K562 (cell line): ENCODE data around the gene UBE2R2. TPM values are rescaled to one million over a fixed set of nuclear protein-coding genes. Genes with fewer than 3 reads are reported as not detected.

Source experiments
- AFF4 ChIP-seq: sonication (generic); formaldehyde crosslinking; IDR thresholded peaks from 2 replicates; pipeline ENCODE4 v1.8.0; 2023; ENCODE audit warnings: mild to moderate bottlenecking, missing genetic modification reagents
- FOXJ2 ChIP-seq: fragments of 200-800 bp; sonication (Bioruptor generic); IDR thresholded peaks from 2 replicates; pipeline ENCODE4 v1.6.1; 2016; ENCODE audit warnings: missing genetic modification characterization, missing compliant biosample characterization
- PRPF4 ChIP-seq: fragments of 200-400 bp; formaldehyde crosslinking; IDR thresholded peaks from one replicate; pipeline ENCODE4 v1.6.1; 2017; ENCODE audit warnings: low read length, low read depth, mild to moderate bottlenecking; ENCODE audit not compliant: insufficient read depth, poor library complexity, severe bottlenecking
- RERE ChIP-seq: sonication (generic); formaldehyde crosslinking; IDR thresholded peaks from 2 replicates; pipeline ENCODE4 v1.8.0; 2023; ENCODE audit warnings: missing genetic modification reagents, mild to moderate bottlenecking, borderline replicate concordance
- SMC3 ChIP-seq: conservative IDR thresholded peaks from 2 replicates; pipeline ENCODE4 v1.6.1; 2011; ENCODE audit warnings: low read depth, low read length, improper control_type of control experiment; ENCODE audit not compliant: insufficient read depth
- ZBTB9 ChIP-seq: fragments of 450-650 bp; formaldehyde crosslinking; IDR thresholded peaks from 2 replicates; pipeline ENCODE4 v1.4.0; 2020; ENCODE audit warnings: mild to moderate bottlenecking, moderate library complexity
- ZFP91 ChIP-seq: sonication (generic); formaldehyde crosslinking; IDR thresholded peaks from 2 replicates; pipeline ENCODE4 v1.8.0; 2022; ENCODE audit warnings: mild to moderate bottlenecking, missing genetic modification reagents
- ZNF324 ChIP-seq: fragments of 250-450 bp; sonication (Bioruptor Pico); IDR thresholded peaks from 2 replicates; pipeline ENCODE4 v1.4.0; 2020; ENCODE audit warnings: mild to moderate bottlenecking
- polyA plus RNA-seq, 8 experiments: library from polyadenylated mRNA; depleted of rRNA in 4 of 8; stranded (reverse) in 5 of 8; unstranded in 3 of 8; fragments of >200 nt; fragmentation: Nextera tagmentation in 2 of 8; fragmentation: Illumina TruSeq in 1 of 8; extraction: Ambion mirVana in 2 of 8; extraction: Trizol in 1 of 8; gene quantifications; 2 replicates each; pipeline versions ENCODE4 v1.2.1 to v1.2.3, GENCODE V29; 2011 to 2014; ENCODE audit warnings: inconsistent platforms in 1 of 8, missing spikeins in 1 of 8
- total RNA-seq, 7 experiments: library from RNA; depleted of rRNA in 6 of 7; stranded (reverse); fragments of >200 nt in 6 of 7; fragmentation: Illumina TruSeq in 2 of 7; extraction: Trizol in 2 of 7; gene quantifications; 2 replicates each; pipeline versions ENCODE4 v1.2.1 to v1.2.3, GENCODE V29; 2011 to 2021; ENCODE audit warnings: low replicate concordance in 1 of 7

The UBE2R2 gene
- total and polyA plus RNA-seq, 9 of the 15 experiments (the other 6 are each of a cell fraction or from before 2014, with no cell fraction given), result 7.8 to 26.2 (median 11.8) TPM

- no peak for TF ChIP-seq ZBTB9
- no peak for TF ChIP-seq AFF4 (CRISPR knock-in tag)
- no peak for TF ChIP-seq PRPF4
- TF ChIP-seq ZNF324, result no peak
- TF ChIP-seq FOXJ2 (tag), result no peak
- TF ChIP-seq ZFP91 (CRISPR knock-in tag), result no peak
- TF ChIP-seq SMC3, result no peak
- TF ChIP-seq RERE (CRISPR knock-in tag), result no peak
Observed at GRCh38 chr9:33851301-33851700, 34.3 kb downstream of the UBE2R2 start (continued).
